Panc1 (cell line): ENCODE results near the gene NHS. TPM values are rescaled to one million over a fixed set of nuclear protein-coding genes. Genes with fewer than 3 reads are reported as not detected.

Experiments used
- ATAC-seq: fragments of 200-7000 bp; cut with Tn5 transposase; 2 replicates; pipeline ENCODE4 v1.9.1; 2020; ENCODE audit warnings: mild to moderate bottlenecking, moderate library complexity
- BruUV-seq: library from RNA; stranded (reverse); fragments of 400-500 nt; replicated peaks from 2 replicates; lab custom pipeline; 2021; lab: Mats Ljungman, UMichigan
- CTCF ChIA-PET: fragments of 300-600 bp; sonication (Branson Sonifier 250); formaldehyde crosslinking; loops from one replicate; lab custom pipeline; 2022; ENCODE audit warnings: antibody characterized with exemption; lab: Charles Lee
- POLR2A ChIA-PET: fragments of 300-600 bp; sonication (Branson Sonifier 250); formaldehyde crosslinking; loops from one replicate; lab custom pipeline; 2022; ENCODE audit warnings: antibody characterized with exemption; lab: Charles Lee
- DNase-seq: peaks from one replicate; pipeline ENCODE4 v3.0.0-alpha.2; 2010; ENCODE audit warnings: low read depth, low spot score
- H3K27ac ChIP-seq: 2 replicates; pipeline ENCODE4 v1.5.1; 2011; ENCODE audit warnings: mild to moderate bottlenecking, low read length, inconsistent platforms
- H3K27me3 ChIP-seq: fragments of 200-500 bp; sonication (Bioruptor generic); 2 replicates; pipeline ENCODE4 v1.6.0; 2014; ENCODE audit warnings: low read length, inconsistent platforms; ENCODE audit not compliant: control insufficient read depth, insufficient read depth
- H3K36me3 ChIP-seq: fragments of 200-500 bp; sonication (Bioruptor generic); 2 replicates; pipeline ENCODE4 v1.5.1; 2014; ENCODE audit warnings: inconsistent platforms, mild to moderate bottlenecking, low read length, moderate library complexity; ENCODE audit not compliant: control insufficient read depth, insufficient read depth
- H3K4me1 ChIP-seq: 2 replicates; pipeline ENCODE4 v1.5.1; 2011; ENCODE audit warnings: inconsistent platforms, mild to moderate bottlenecking, low read length, moderate library complexity; ENCODE audit not compliant: control insufficient read depth, insufficient read depth
- H3K4me3 ChIP-seq, 2 experiments: 2 replicates each; pipeline ENCODE4 v1.5.1; 2011 to 2012; ENCODE audit warnings: low read depth in 2 of 2, low read length in 2 of 2, mild to moderate bottlenecking in 2 of 2, inconsistent platforms in 1 of 2, moderate library complexity in 1 of 2
- H3K9me3 ChIP-seq: fragments of 200-500 bp; sonication (Bioruptor generic); 2 replicates; pipeline ENCODE4 v1.5.1; 2014; ENCODE audit warnings: low read depth, mild to moderate bottlenecking, inconsistent platforms, low read length, moderate library complexity; ENCODE audit not compliant: control insufficient read depth, insufficient read depth
- POLR2AphosphoS5 ChIP-seq: IDR thresholded peaks from 2 replicates; pipeline ENCODE4 v1.6.1; 2012; ENCODE audit warnings: mild to moderate bottlenecking, low read depth, low read length, moderate library complexity
- SIN3A ChIP-seq: IDR thresholded peaks from 2 replicates; pipeline ENCODE4 v1.6.1; 2012; ENCODE audit warnings: low read depth, mild to moderate bottlenecking, low read length, moderate library complexity, borderline replicate concordance; ENCODE audit not compliant: insufficient read depth
- TCF7L2 ChIP-seq: IDR thresholded peaks from 2 replicates; pipeline ENCODE4 v1.6.1; 2011; ENCODE audit warnings: mild to moderate bottlenecking, low read depth, low read length, inconsistent platforms
- in situ Hi-C: cut with HindIII; loops from 2 replicates; pipeline ENCODE4 v1.10.0; 2016; ENCODE audit warnings: low sequenced_read_pairs, low pct_unique_long_range_greater_than_20kb
- intact Hi-C: fragments of 100-400 bp; cut with micrococcal nuclease; formaldehyde crosslinking; loops from one replicate; pipeline ENCODE4 v1.10.0; 2022; ENCODE audit not compliant: unreplicated experiment
- total RNA-seq: library from RNA; stranded (reverse); gene quantifications from one replicate; pipeline ENCODE4 v1.2.1, GENCODE V29; 2021; ENCODE audit not compliant: unreplicated experiment
- TF ChIP-seq, protein P1 (sequence below): fragments of 450-650 bp; IDR thresholded peaks from 2 replicates; pipeline ENCODE4 v1.5.1; 2017; ENCODE audit warnings: mild to moderate bottlenecking
- TF ChIP-seq, protein P2 (sequence below), 2 experiments: IDR thresholded peaks; 2 replicates each; pipeline ENCODE4 v1.6.1; 2011 to 2012; ENCODE audit warnings: low read depth in 2 of 2, control low read depth in 1 of 2, low read length in 1 of 2, mild to moderate bottlenecking in 1 of 2, moderate library complexity in 1 of 2; ENCODE audit not compliant: insufficient read depth in 1 of 2

The NHS gene
- total RNA-seq, 1 experiment from 2014 or later: 0.80 TPM

DNA sequence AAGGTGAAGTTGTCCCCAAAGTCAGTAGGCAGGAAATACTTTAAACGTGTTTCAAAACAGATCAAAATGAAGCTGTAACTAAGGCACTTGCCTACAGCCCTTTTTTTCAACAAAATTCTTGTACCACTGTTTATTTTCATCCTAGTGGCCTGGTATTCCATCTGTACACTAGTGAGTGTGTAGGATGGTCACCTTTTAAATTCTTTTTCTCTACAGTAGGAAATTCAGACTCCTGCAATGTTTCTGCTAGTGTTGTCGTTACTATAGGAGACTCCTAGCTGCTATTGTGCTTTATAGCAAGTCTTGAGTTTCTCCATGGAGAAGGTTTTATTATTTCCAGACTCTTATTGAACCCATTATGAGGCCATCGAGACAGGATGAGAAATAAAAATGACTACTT is 7.0 kb upstream of the NHS start:
- intact Hi-C loops (no loop called here), in situ Hi-C loops (no loop called here)
- DNase-seq (no peak), ATAC-seq (no peak)
- Histone ChIP-seq H3K9me3 (no peaks in the 10 kb centered on the region), H3K36me3 (no peaks in the 10 kb centered on the region), H3K27me3 (no peaks in the 10 kb centered on the region), H3K4me1 (no peaks in the 10 kb centered on the region), H3K27ac (no peak overlapping the region), H3K4me3 (no peak overlapping the region)
- TF ChIP-seq POLR2AphosphoS5 (no peak), TCF7L2 (no peak), SIN3A (no peak)
- TF ChIP-seq, protein P1, sequence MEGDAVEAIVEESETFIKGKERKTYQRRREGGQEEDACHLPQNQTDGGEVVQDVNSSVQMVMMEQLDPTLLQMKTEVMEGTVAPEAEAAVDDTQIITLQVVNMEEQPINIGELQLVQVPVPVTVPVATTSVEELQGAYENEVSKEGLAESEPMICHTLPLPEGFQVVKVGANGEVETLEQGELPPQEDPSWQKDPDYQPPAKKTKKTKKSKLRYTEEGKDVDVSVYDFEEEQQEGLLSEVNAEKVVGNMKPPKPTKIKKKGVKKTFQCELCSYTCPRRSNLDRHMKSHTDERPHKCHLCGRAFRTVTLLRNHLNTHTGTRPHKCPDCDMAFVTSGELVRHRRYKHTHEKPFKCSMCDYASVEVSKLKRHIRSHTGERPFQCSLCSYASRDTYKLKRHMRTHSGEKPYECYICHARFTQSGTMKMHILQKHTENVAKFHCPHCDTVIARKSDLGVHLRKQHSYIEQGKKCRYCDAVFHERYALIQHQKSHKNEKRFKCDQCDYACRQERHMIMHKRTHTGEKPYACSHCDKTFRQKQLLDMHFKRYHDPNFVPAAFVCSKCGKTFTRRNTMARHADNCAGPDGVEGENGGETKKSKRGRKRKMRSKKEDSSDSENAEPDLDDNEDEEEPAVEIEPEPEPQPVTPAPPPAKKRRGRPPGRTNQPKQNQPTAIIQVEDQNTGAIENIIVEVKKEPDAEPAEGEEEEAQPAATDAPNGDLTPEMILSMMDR: no peak
- TF ChIP-seq, protein P2, sequence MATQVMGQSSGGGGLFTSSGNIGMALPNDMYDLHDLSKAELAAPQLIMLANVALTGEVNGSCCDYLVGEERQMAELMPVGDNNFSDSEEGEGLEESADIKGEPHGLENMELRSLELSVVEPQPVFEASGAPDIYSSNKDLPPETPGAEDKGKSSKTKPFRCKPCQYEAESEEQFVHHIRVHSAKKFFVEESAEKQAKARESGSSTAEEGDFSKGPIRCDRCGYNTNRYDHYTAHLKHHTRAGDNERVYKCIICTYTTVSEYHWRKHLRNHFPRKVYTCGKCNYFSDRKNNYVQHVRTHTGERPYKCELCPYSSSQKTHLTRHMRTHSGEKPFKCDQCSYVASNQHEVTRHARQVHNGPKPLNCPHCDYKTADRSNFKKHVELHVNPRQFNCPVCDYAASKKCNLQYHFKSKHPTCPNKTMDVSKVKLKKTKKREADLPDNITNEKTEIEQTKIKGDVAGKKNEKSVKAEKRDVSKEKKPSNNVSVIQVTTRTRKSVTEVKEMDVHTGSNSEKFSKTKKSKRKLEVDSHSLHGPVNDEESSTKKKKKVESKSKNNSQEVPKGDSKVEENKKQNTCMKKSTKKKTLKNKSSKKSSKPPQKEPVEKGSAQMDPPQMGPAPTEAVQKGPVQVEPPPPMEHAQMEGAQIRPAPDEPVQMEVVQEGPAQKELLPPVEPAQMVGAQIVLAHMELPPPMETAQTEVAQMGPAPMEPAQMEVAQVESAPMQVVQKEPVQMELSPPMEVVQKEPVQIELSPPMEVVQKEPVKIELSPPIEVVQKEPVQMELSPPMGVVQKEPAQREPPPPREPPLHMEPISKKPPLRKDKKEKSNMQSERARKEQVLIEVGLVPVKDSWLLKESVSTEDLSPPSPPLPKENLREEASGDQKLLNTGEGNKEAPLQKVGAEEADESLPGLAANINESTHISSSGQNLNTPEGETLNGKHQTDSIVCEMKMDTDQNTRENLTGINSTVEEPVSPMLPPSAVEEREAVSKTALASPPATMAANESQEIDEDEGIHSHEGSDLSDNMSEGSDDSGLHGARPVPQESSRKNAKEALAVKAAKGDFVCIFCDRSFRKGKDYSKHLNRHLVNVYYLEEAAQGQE (IDR thresholded peaks at IDR 0.05; ENCODE audit: insufficient read depth in 1 of 2, low read depth in 2 of 2, low read length in 1 of 2): no peak
- CTCF ChIA-PET: no interaction called here
- POLR2A ChIA-PET: no interaction called here
- BruUV-seq: no TSS peak

DNA sequence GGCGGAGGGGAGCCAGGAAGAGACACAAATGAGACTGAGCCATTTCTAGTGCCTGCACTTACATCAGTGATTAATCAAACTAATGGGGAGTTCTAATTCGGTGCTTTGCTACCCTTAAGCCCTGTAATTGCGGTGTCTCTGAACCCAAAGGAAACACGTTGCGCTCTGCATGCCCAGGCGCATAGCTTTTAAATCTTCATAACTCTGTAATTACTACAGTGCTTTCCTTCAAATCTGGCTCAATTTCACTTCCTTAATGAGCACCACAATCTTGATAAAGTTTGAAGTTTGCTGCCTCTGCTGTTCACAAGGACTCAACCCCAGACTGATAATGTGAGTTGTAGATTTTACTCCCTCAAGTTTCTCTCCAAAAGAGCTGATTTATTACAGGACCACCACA is 5.7 kb upstream of the NHS start:
- TF ChIP-seq, protein P1: no peak
- no peak for TF ChIP-seq SIN3A
- Histone ChIP-seq H3K4me1 (no peaks in the 10 kb centered on the region), H3K4me3 (no peak overlapping the region), H3K27ac (no peak overlapping the region), H3K36me3 (no peaks in the 10 kb centered on the region), H3K27me3 (no peaks in the 10 kb centered on the region), H3K9me3 (no peaks in the 10 kb centered on the region)
- BruUV-seq: no TSS peak
- ChIA-PET CTCF (no interaction called here), POLR2A (no interaction called here)
- intact Hi-C loops (no loop called here), in situ Hi-C loops (no loop called here)
- ATAC-seq (no peak), DNase-seq (no peak)
